CD4-positive, alpha-beta T cell treated with Interleukin-6 for 4 hours (primary cell): Measurements from ENCODE around the gene INTS6L.
"Not testable (repeated sequence)": the region's sequence is repeated elsewhere in the genome, so short reads cannot be mapped to it uniquely, and the experiment has no call there.

Source experiments
- DNase-seq: peaks from one replicate; pipeline ENCODE4 v3.0.0-alpha.2; 2020; ENCODE audit warnings: mixed read lengths

Gene INTS6L

DNA sequence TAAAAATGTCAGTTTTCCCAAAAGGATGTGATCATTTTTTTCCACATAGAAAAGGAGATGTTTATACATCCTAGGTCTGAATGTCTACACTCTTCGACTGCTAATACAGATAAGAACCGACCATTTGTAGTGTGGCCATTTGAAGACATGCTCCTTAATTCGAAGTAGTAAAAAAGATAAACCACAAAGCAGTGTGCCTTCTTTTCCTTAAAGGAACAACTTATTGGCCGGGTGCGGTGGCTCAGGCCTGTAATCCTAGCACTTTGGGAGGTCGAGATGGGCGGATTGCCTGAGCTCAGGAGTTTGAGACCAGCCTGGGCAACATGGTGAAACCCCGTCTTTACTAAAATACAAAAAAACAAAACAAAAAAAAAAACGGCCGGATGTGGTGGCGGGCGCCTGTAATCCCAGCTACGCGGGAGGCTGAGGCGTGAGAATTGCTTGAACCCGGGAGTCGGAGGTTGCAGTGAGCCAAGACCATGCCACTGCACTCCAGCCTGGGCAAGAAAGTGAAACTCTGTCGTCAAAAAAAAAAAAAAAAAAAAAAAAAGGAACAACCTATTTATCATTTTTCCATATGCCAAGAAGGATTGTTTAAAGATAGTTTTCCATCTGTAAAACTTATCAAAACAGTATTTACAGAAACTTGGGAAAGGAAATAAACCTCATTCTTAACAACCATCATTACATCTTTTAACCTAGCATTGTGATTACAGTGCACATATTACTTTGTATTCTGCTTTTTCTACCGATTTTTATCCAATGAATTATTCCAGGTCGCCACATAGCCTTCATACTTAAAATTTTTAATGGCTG is 2.6 kb downstream of the INTS6L start:
- no peak for DNase-seq

- DNase-seq = no peak
Observed at GRCh38 chrX:135528254-135528653, 7.8 kb downstream of the INTS6L start.

GRCh38 chrX:135528756-135529155 is 8.3 kb downstream of the INTS6L start:
- DNase-seq = no peak

DNA sequence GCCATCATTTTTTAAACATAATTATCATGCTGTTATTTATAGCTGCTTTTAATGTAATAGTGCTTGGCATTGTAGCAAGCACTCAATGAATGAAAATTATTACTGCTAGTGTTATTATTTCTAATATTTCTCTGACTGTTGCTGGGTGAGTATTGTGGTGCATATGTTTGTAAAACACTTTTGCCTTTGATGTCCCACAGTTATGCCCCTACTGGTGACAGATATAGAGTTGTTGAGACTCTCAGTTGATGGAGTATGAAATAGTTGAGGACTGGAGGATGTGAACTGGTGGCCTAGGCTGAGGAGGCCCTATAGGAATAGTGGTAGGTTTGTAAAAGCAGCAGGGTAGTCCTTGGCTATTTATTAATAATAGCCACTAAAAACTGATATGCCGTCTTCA is 9.6 kb downstream of the INTS6L start:
- no peak for DNase-seq

- DNase-seq = no peak
Observed at GRCh38 chrX:135531813-135532212, 11.4 kb downstream of the INTS6L start.

- DNase-seq = no peak
Observed at GRCh38 chrX:135535077-135535940, 14.8 kb downstream of the INTS6L start.

- peak; percentile 13 for DNase-seq
Observed at GRCh38 chrX:135536877-135537276, 16.4 kb downstream of the INTS6L start.

DNA sequence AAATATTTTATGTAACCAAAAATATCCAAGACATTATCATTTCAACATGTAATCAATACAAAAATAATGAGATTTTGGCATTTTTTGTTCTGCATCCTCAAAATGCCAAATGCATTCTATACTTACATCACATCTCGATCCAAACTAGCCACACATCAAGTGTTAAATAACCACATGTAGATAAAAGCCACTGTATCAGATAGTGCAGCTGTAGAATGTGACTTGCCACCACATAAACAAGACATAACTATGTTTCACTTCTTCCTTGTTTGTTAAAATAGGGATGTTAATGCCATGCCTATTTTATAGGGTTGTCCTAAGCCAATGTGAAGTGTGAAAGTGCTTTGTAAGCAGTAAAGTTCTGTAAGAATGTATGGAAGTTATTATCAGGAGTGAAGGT is 20.9 kb downstream of the INTS6L start:
- DNase-seq = no peak

- no peak for DNase-seq
Observed at GRCh38 chrX:135543172-135543571, 22.7 kb downstream of the INTS6L start.

DNA sequence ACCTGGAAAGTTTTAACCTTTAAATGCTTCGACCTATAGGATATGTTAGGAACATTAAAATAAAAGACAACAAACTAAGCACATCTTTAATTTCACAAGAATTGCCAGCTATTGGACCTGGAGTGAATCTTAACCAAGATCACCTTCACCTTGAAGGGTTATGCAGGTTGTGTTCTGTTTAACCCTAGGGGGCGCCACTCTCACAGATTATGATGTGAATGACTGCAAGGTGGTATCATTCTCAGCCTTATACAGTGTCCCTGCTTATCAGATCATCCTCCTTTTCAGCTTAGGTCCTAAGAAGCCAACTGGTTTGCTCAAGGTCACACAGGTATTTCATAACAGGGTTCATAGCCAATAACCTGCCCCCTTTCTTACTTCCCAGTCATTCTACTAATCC is 23.5 kb downstream of the INTS6L start:
- DNase-seq = peak; percentile 57

DNA sequence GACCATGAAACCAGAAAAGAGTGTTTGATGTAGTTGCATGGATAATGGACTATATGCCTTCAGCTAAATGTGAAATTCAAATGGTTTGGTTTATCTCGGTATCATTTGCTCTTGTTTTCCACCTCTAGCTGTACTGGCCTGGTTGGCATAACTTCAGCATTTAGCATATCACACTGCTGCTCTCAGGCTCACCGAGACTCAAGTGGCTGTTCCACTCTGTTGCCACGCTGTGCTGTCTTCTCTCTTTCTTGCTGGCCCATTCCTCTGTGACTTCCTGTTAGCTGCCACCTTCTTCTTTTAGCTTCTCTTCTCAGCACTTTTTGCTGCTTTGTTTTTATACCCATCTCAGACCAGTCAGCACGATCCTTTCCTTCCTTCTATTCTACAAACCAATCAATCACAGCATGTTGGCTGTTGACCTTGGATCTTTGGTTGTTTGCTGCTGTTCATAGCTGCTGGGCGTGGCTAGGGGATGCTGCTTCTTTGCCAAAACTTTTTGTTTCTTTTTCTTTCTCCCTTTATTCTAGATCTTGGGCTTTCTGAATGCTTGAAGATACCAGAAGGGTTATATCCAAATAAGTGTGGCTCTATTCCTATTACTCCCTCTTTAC is 24.0 kb downstream of the INTS6L start:
- peak; percentile 9 for DNase-seq

DNA sequence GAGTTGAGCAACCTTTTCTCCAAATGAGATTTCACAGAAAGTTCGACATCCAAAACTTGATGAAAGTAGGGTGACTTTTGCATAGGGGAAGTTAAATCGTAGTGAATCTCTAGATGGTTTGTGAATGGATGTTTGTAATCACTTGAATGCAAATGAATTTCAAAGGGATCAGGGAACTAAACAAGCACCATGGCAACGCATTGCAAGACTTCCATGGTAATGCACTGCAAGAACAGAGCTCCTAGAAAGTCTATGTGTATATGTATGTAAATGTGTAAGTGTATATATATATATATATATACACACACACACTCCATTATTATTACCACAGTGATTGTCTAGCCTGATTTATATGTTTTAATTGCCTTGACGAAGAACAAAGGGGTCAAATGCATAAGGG is 27.3 kb downstream of the INTS6L start:
- DNase-seq = no peak

DNA sequence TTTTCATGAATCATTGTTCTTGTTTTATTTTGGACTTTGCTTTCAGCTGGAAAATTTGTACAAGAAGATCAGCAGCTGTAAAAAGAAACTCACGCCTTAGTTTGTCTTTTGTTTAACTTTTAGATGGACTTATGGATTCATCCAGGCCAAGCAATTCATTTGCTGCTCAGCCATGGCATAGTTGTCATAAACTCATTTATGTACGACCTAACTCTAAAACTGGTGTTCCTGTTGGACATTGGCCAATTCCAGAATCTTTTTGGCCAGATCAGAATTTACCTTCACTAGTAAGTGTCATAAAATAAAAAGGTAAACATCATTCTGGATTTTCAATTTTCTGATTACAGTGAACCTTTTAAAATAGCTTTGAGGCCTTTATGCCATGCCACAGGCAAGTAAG is 29.1 kb downstream of the INTS6L start:
- no peak for DNase-seq

DNA sequence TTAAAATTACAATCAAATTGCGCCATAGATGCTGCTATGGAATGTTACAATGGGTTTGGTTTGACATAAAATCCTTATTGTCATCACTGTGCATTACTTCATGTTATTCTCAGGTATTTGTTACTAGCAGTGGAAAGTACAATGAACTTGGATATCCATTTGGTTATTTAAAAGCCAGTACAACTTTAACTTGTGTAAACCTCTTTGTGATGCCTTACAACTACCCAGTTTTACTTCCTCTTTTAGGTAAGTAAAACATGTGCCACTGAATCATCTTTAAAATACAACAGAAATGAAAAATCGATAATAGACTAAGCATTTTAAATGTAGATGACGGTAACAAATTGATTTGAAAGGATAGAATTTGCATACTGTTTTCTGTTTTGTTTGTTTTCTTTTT is 35.6 kb downstream of the INTS6L start:
- no peak for DNase-seq

DNA sequence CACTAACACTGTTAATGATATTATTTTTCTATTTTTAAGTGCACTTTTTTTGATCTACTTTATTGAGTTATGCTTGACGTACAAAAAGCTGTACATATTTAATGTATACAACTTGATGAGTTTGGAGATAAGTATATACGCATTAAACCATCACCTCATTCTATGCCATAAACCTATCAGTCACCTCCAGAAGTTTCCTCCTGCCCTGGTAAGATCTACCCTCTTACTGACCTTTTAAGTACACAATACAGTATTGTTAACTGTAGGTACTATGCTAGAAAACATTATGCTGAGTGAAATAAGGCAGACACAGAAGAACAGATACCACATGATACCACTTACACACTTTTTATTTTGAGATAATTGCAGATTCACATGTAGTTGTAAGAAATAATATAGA is 36.9 kb downstream of the INTS6L start:
- DNase-seq = no peak

- DNase-seq = no peak
Observed at GRCh38 chrX:135572436-135572835, 52.0 kb downstream of the INTS6L start.

GRCh38 chrX:135581496-135581895 is 61.0 kb downstream of the INTS6L start:
- no peak for DNase-seq

- no peak for DNase-seq
Observed at GRCh38 chrX:135585153-135585552, 64.7 kb downstream of the INTS6L start.

GRCh38 chrX:135591871-135592270 is 71.4 kb downstream of the INTS6L start:
- no peak for DNase-seq

GRCh38 chrX:135594049-135594448 is 73.6 kb downstream of the INTS6L start:
- not testable (repeated sequence) for DNase-seq

- not testable (repeated sequence) for DNase-seq
Observed at GRCh38 chrX:135594453-135594852, 74.0 kb downstream of the INTS6L start.

GRCh38 chrX:135595543-135595942 is 75.1 kb downstream of the INTS6L start:
- no peak for DNase-seq

- peak; percentile 57 for DNase-seq
Observed at GRCh38 chrX:135596495-135596894, 76.0 kb downstream of the INTS6L start.

- no peak for DNase-seq
Observed at GRCh38 chrX:135605906-135606305, 85.4 kb downstream of the INTS6L start.
